WTC11 (cell line): Measurements from ENCODE around the gene MFSD12. TPM values are rescaled to one million over a fixed set of nuclear protein-coding genes. Genes with fewer than 3 reads are reported as not detected.

Experiments
- ATAC-seq: fragments of 200-7000 bp; cut with Tn5 transposase; 2 replicates; pipeline ENCODE4 v1.10.0; 2021; ENCODE audit warnings: mild to moderate bottlenecking, moderate library complexity
- CTCF ChIA-PET: fragments of 300-600 bp; sonication (Branson Sonifier 250); formaldehyde crosslinking; loops from one replicate; lab custom pipeline; 2021; ENCODE audit warnings: antibody characterized with exemption; lab: Charles Lee
- POLR2A ChIA-PET: fragments of 350-600 bp; sonication (Branson Sonifier 250); formaldehyde crosslinking; loops from one replicate; lab custom pipeline; 2021; ENCODE audit warnings: antibody characterized with exemption; lab: Charles Lee
- DNase-seq: peaks from one replicate; pipeline ENCODE4 v3.0.0; 2021; ENCODE audit warnings: low spot score
- H3K27ac Mint-ChIP-seq: 2 replicates; pipeline ENCODE4 v1.8.0; 2021; ENCODE audit warnings: mixed read lengths
- H3K27me3 Mint-ChIP-seq: 2 replicates; pipeline ENCODE4 v1.8.0; 2021; ENCODE audit warnings: low read depth, mild to moderate bottlenecking, moderate library complexity, mixed read lengths
- H3K36me3 Mint-ChIP-seq: 2 replicates; pipeline ENCODE4 v1.8.0; 2021; ENCODE audit warnings: mixed read lengths
- H3K4me1 Mint-ChIP-seq: 2 replicates; pipeline ENCODE4 v1.8.0; 2022; ENCODE audit warnings: mixed read lengths
- H3K4me3 Mint-ChIP-seq: 2 replicates; pipeline ENCODE4 v1.8.0; 2021; ENCODE audit warnings: mild to moderate bottlenecking, moderate library complexity, mixed read lengths
- H3K9me3 Mint-ChIP-seq: 2 replicates; pipeline ENCODE4 v1.8.0; 2021; ENCODE audit warnings: mixed read lengths
- FOXK1 ChIP-seq: sonication (generic); formaldehyde crosslinking; IDR thresholded peaks from 2 replicates; pipeline ENCODE4 v1.8.0; 2022; ENCODE audit warnings: mild to moderate bottlenecking, moderate library complexity, missing genetic modification reagents
- JAZF1 ChIP-seq: fragments of 250-450 bp; sonication (Bioruptor Pico); IDR thresholded peaks from 2 replicates; pipeline ENCODE4 v1.9.0; 2021; ENCODE audit warnings: moderate library complexity, mild to moderate bottlenecking, inconsistent platforms
- MYBL2 ChIP-seq: sonication (generic); formaldehyde crosslinking; IDR thresholded peaks from 2 replicates; pipeline ENCODE4 v1.8.1; 2023; ENCODE audit warnings: mild to moderate bottlenecking, moderate library complexity, missing genetic modification reagents
- NFE2L1 ChIP-seq: sonication (generic); formaldehyde crosslinking; IDR thresholded peaks from 2 replicates; pipeline ENCODE4 v1.8.1; 2023; ENCODE audit warnings: missing genetic modification reagents
- OVOL2 ChIP-seq: fragments of 250-450 bp; sonication (Bioruptor Pico); IDR thresholded peaks from 2 replicates; pipeline ENCODE4 v1.9.0; 2021; ENCODE audit warnings: mild to moderate bottlenecking, borderline replicate concordance
- SOX15 ChIP-seq: fragments of 250-450 bp; sonication (Bioruptor Pico); IDR thresholded peaks from 2 replicates; pipeline ENCODE4 v1.9.0; 2021; ENCODE audit warnings: mild to moderate bottlenecking
- TEAD4 ChIP-seq: sonication (generic); formaldehyde crosslinking; IDR thresholded peaks from 2 replicates; pipeline ENCODE4 v1.8.0; 2022; ENCODE audit warnings: mild to moderate bottlenecking, missing genetic modification reagents
- total RNA-seq: library from RNA; stranded (reverse); gene quantifications from 3 replicates; pipeline ENCODE4 v1.2.3, GENCODE V29; 2021
- TF ChIP-seq, protein P1 (sequence below): sonication (generic); formaldehyde crosslinking; IDR thresholded peaks from 2 replicates; pipeline ENCODE4 v1.8.1; 2023; ENCODE audit warnings: mild to moderate bottlenecking, missing genetic modification reagents, moderate library complexity
- TF ChIP-seq, protein P2 (sequence below): fragments of 250-450 bp; sonication (Bioruptor Pico); IDR thresholded peaks from 2 replicates; pipeline ENCODE4 v1.9.0; 2021; ENCODE audit warnings: moderate library complexity, mild to moderate bottlenecking, inconsistent platforms, borderline replicate concordance
- TF ChIP-seq, protein P3 (sequence below): sonication (generic); formaldehyde crosslinking; IDR thresholded peaks from 2 replicates; pipeline ENCODE4 v1.8.1; 2022; ENCODE audit warnings: low read depth, mild to moderate bottlenecking, moderate library complexity, missing genetic modification reagents, borderline replicate concordance
- TF ChIP-seq, protein P4 (sequence below): sonication (generic); formaldehyde crosslinking; conservative IDR thresholded peaks from 2 replicates; pipeline ENCODE4 v1.8.1; 2023; ENCODE audit warnings: mild to moderate bottlenecking, low read depth, missing genetic modification reagents, moderate library complexity
- TF ChIP-seq, protein P5 (sequence below): sonication (generic); formaldehyde crosslinking; IDR thresholded peaks from 2 replicates; pipeline ENCODE4 v1.8.1; 2023; ENCODE audit warnings: mild to moderate bottlenecking, missing genetic modification reagents
- TF ChIP-seq, protein P6 (sequence below): sonication (generic); formaldehyde crosslinking; IDR thresholded peaks from 2 replicates; pipeline ENCODE4 v1.8.0; 2023; ENCODE audit warnings: mild to moderate bottlenecking, missing genetic modification reagents
- TF ChIP-seq, protein P7 (sequence below): sonication (generic); formaldehyde crosslinking; IDR thresholded peaks from 2 replicates; pipeline ENCODE4 v1.8.1; 2023; ENCODE audit warnings: mild to moderate bottlenecking, moderate library complexity, missing genetic modification reagents
- TF ChIP-seq, protein P8 (sequence below): sonication (generic); formaldehyde crosslinking; IDR thresholded peaks from 2 replicates; pipeline ENCODE4 v1.8.0; 2022; ENCODE audit warnings: missing genetic modification reagents
- TF ChIP-seq, protein P9 (sequence below): sonication (generic); formaldehyde crosslinking; IDR thresholded peaks from 2 replicates; pipeline ENCODE4 v1.8.0; 2023; ENCODE audit warnings: missing genetic modification reagents
- TF ChIP-seq, protein P10 (sequence below): sonication (generic); formaldehyde crosslinking; IDR thresholded peaks from 2 replicates; pipeline ENCODE4 v1.8.1; 2022; ENCODE audit warnings: mild to moderate bottlenecking, moderate library complexity, missing genetic modification reagents

Gene MFSD12
- total RNA-seq, 1 experiment from 2014 or later, result 59.9 TPM

DNA sequence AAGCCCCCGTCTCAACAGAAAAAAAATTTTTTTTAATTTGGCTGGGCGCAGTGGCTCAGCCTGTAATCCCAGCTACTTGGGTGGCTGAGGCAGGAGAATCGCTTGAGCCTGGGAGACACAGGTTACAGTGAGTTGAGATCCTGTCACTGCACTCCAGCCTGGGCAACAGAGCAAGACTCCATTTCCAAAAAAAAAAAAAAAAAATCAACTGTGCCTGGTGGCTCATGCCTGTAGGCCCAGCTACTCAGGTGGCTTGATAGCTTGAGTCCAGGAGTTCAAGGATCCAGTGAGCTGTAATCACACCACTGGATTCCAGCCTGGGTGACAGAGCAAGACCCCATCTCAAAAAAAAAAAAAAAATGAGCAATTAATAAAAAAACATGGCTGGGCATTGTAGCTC is 55.6 kb downstream of the MFSD12 start (continued):
- TF ChIP-seq TEAD4 (no peak), SOX15 (CRISPR knock-in tag) (no peak), FOXK1 (CRISPR knock-in tag) (no peak), MYBL2 (CRISPR knock-in tag) (no peak), OVOL2 (CRISPR knock-in tag) (no peak)
- TF ChIP-seq, protein P1, sequence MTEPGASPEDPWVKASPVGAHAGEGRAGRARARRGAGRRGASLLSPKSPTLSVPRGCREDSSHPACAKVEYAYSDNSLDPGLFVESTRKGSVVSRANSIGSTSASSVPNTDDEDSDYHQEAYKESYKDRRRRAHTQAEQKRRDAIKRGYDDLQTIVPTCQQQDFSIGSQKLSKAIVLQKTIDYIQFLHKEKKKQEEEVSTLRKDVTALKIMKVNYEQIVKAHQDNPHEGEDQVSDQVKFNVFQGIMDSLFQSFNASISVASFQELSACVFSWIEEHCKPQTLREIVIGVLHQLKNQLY (CRISPR knock-in tag), result no peak
- TF ChIP-seq, protein P2, sequence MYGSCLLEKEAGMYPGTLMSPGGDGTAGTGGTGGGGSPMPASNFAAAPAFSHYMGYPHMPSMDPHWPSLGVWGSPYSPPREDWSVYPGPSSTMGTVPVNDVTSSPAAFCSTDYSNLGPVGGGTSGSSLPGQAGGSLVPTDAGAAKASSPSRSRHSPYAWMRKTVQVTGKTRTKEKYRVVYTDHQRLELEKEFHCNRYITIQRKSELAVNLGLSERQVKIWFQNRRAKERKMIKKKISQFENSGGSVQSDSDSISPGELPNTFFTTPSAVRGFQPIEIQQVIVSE (CRISPR knock-in tag), result no peak
- TF ChIP-seq, protein P3, sequence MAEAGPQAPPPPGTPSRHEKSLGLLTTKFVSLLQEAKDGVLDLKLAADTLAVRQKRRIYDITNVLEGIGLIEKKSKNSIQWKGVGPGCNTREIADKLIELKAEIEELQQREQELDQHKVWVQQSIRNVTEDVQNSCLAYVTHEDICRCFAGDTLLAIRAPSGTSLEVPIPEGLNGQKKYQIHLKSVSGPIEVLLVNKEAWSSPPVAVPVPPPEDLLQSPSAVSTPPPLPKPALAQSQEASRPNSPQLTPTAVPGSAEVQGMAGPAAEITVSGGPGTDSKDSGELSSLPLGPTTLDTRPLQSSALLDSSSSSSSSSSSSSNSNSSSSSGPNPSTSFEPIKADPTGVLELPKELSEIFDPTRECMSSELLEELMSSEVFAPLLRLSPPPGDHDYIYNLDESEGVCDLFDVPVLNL (CRISPR knock-in tag), result no peak
- TF ChIP-seq, protein P4, sequence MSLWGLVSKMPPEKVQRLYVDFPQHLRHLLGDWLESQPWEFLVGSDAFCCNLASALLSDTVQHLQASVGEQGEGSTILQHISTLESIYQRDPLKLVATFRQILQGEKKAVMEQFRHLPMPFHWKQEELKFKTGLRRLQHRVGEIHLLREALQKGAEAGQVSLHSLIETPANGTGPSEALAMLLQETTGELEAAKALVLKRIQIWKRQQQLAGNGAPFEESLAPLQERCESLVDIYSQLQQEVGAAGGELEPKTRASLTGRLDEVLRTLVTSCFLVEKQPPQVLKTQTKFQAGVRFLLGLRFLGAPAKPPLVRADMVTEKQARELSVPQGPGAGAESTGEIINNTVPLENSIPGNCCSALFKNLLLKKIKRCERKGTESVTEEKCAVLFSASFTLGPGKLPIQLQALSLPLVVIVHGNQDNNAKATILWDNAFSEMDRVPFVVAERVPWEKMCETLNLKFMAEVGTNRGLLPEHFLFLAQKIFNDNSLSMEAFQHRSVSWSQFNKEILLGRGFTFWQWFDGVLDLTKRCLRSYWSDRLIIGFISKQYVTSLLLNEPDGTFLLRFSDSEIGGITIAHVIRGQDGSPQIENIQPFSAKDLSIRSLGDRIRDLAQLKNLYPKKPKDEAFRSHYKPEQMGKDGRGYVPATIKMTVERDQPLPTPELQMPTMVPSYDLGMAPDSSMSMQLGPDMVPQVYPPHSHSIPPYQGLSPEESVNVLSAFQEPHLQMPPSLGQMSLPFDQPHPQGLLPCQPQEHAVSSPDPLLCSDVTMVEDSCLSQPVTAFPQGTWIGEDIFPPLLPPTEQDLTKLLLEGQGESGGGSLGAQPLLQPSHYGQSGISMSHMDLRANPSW (CRISPR knock-in tag), result no peak

DNA sequence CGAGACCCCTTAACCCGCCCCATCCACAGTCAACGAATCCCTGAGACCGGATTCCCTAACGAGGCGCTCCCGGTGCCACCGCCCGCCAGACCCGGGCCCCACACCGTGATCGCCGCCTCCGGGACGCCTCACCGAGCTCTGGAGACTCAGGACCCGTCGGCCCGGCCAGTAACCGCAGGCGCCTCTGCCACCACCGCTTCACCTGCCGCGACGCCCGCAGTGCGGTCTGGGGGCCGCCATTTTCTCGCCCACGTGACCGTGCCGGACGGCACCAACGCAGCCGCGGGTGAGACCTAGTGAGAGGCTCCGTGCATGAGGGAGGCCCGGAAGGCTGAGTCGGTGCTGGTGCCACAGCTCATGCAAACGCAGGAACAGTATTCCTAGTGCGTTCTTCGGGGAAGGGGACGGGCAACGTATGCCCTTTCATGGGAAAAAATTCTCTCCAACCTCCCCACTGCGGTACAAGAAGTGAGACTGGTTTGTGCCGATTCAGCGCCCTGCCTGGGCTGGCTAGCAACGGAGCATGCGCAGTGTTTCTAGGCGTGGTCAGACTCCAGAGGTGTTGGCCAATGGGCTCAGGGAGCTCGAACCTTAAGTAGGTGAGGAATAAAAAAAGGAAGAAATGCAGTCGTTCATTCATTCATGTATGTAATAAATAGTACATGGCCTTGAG is 56.8 kb downstream of the MFSD12 start, which contains the start of gene DOHH:
TSS of gene DOHH (minus strand) at position 246 of the 673 bp plus-strand sequence. CDS start 3,860 bp downstream, outside the sequence.
- H3K9me3 Mint-ChIP-seq, result no peaks in the 10 kb centered on the region
- DNase-seq (peak; percentile 96), ATAC-seq (peak; percentile 88)
- H3K4me1 Mint-ChIP-seq, result peaks cover 16% of the 10 kb centered on the region
- H3K27me3 Mint-ChIP-seq, result no peaks in the 10 kb centered on the region
- ChIA-PET CTCF (interaction anchor here (0.6 to 2.3 kb wide), 11 partner anchors 9 to 852 kb away, joined by 3 to 23 read pairs (median 3); no protein-coding TSS in a partner anchor), POLR2A (no interaction called here)
- peak within 1 kb of the TSS; percentile 97 for H3K27ac Mint-ChIP-seq
- H3K36me3 Mint-ChIP-seq, result peaks cover 22% of the 10 kb centered on the region
- H3K4me3 Mint-ChIP-seq, result peak within 1 kb of the TSS; percentile 91
- TF ChIP-seq, protein P5, sequence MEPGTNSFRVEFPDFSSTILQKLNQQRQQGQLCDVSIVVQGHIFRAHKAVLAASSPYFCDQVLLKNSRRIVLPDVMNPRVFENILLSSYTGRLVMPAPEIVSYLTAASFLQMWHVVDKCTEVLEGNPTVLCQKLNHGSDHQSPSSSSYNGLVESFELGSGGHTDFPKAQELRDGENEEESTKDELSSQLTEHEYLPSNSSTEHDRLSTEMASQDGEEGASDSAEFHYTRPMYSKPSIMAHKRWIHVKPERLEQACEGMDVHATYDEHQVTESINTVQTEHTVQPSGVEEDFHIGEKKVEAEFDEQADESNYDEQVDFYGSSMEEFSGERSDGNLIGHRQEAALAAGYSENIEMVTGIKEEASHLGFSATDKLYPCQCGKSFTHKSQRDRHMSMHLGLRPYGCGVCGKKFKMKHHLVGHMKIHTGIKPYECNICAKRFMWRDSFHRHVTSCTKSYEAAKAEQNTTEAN, result peak; percentile 84
- TF ChIP-seq, protein P6, sequence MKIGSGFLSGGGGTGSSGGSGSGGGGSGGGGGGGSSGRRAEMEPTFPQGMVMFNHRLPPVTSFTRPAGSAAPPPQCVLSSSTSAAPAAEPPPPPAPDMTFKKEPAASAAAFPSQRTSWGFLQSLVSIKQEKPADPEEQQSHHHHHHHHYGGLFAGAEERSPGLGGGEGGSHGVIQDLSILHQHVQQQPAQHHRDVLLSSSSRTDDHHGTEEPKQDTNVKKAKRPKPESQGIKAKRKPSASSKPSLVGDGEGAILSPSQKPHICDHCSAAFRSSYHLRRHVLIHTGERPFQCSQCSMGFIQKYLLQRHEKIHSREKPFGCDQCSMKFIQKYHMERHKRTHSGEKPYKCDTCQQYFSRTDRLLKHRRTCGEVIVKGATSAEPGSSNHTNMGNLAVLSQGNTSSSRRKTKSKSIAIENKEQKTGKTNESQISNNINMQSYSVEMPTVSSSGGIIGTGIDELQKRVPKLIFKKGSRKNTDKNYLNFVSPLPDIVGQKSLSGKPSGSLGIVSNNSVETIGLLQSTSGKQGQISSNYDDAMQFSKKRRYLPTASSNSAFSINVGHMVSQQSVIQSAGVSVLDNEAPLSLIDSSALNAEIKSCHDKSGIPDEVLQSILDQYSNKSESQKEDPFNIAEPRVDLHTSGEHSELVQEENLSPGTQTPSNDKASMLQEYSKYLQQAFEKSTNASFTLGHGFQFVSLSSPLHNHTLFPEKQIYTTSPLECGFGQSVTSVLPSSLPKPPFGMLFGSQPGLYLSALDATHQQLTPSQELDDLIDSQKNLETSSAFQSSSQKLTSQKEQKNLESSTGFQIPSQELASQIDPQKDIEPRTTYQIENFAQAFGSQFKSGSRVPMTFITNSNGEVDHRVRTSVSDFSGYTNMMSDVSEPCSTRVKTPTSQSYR, result peak; percentile 67; the same call in 1 of the 2 replicates
- TF ChIP-seq, protein P7, sequence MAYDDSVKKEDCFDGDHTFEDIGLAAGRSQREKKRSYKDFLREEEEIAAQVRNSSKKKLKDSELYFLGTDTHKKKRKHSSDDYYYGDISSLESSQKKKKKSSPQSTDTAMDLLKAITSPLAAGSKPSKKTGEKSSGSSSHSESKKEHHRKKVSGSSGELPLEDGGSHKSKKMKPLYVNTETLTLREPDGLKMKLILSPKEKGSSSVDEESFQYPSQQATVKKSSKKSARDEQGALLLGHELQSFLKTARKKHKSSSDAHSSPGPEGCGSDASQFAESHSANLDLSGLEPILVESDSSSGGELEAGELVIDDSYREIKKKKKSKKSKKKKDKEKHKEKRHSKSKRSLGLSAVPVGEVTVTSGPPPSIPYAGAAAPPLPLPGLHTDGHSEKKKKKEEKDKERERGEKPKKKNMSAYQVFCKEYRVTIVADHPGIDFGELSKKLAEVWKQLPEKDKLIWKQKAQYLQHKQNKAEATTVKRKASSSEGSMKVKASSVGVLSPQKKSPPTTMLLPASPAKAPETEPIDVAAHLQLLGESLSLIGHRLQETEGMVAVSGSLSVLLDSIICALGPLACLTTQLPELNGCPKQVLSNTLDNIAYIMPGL (CRISPR knock-in tag), result 0 out of 2 replicates have a peak, but pooled peaks have one; percentile 36
- TF ChIP-seq NFE2L1 (peak; percentile 72; the same call in 1 of the 2 replicates), JAZF1 (CRISPR knock-in tag) (no peak)
- TF ChIP-seq, protein P8, sequence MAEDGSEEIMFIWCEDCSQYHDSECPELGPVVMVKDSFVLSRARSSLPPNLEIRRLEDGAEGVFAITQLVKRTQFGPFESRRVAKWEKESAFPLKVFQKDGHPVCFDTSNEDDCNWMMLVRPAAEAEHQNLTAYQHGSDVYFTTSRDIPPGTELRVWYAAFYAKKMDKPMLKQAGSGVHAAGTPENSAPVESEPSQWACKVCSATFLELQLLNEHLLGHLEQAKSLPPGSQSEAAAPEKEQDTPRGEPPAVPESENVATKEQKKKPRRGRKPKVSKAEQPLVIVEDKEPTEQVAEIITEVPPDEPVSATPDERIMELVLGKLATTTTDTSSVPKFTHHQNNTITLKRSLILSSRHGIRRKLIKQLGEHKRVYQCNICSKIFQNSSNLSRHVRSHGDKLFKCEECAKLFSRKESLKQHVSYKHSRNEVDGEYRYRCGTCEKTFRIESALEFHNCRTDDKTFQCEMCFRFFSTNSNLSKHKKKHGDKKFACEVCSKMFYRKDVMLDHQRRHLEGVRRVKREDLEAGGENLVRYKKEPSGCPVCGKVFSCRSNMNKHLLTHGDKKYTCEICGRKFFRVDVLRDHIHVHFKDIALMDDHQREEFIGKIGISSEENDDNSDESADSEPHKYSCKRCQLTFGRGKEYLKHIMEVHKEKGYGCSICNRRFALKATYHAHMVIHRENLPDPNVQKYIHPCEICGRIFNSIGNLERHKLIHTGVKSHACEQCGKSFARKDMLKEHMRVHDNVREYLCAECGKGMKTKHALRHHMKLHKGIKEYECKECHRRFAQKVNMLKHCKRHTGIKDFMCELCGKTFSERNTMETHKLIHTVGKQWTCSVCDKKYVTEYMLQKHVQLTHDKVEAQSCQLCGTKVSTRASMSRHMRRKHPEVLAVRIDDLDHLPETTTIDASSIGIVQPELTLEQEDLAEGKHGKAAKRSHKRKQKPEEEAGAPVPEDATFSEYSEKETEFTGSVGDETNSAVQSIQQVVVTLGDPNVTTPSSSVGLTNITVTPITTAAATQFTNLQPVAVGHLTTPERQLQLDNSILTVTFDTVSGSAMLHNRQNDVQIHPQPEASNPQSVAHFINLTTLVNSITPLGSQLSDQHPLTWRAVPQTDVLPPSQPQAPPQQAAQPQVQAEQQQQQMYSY (CRISPR knock-in tag), result no peak
- TF ChIP-seq, protein P9, sequence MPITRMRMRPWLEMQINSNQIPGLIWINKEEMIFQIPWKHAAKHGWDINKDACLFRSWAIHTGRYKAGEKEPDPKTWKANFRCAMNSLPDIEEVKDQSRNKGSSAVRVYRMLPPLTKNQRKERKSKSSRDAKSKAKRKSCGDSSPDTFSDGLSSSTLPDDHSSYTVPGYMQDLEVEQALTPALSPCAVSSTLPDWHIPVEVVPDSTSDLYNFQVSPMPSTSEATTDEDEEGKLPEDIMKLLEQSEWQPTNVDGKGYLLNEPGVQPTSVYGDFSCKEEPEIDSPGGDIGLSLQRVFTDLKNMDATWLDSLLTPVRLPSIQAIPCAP (CRISPR knock-in tag), result no peak
- TF ChIP-seq, protein P10, sequence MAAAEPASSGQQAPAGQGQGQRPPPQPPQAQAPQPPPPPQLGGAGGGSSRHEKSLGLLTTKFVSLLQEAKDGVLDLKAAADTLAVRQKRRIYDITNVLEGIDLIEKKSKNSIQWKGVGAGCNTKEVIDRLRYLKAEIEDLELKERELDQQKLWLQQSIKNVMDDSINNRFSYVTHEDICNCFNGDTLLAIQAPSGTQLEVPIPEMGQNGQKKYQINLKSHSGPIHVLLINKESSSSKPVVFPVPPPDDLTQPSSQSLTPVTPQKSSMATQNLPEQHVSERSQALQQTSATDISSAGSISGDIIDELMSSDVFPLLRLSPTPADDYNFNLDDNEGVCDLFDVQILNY, result no peak; the same call in 1 of the 2 replicates
